PFSK-1 (cell line): ENCODE results near the gene DLGAP4.

ENCODE experiments used
- FOXP2 ChIP-seq: optimal IDR thresholded peaks from 2 replicates; pipeline ENCODE3; 2011; ENCODE audit warnings: borderline replicate concordance, control low read depth, inconsistent platforms; ENCODE audit not compliant: insufficient read depth; ENCODE audit errors: extremely low read length, extremely low read depth
- POLR2AphosphoS5 ChIP-seq: IDR thresholded peaks from 2 replicates; pipeline ENCODE4 v1.6.1; 2012; ENCODE audit warnings: low read depth, mild to moderate bottlenecking, control low read depth, low read length, moderate library complexity
- SIN3A ChIP-seq: IDR thresholded peaks from 2 replicates; pipeline ENCODE4 v1.6.1; 2012; ENCODE audit warnings: mild to moderate bottlenecking, low read length, moderate library complexity, borderline replicate concordance; ENCODE audit not compliant: insufficient read depth
- TAF1 ChIP-seq: IDR thresholded peaks from 2 replicates; pipeline ENCODE4 v1.6.1; 2012; ENCODE audit warnings: low read length, control low read depth, borderline replicate concordance; ENCODE audit not compliant: insufficient read depth
- TF ChIP-seq, protein P1 (sequence below), 2 experiments: IDR thresholded peaks; 2 replicates each; pipeline versions ENCODE4 v1.6.1 to v1.8.0; 2011 to 2012; ENCODE audit warnings: low read depth in 2 of 2, low read length in 2 of 2, control low read depth in 1 of 2, inconsistent platforms in 1 of 2, mild to moderate bottlenecking in 1 of 2, moderate library complexity in 1 of 2; ENCODE audit not compliant: insufficient read depth in 1 of 2

DNA sequence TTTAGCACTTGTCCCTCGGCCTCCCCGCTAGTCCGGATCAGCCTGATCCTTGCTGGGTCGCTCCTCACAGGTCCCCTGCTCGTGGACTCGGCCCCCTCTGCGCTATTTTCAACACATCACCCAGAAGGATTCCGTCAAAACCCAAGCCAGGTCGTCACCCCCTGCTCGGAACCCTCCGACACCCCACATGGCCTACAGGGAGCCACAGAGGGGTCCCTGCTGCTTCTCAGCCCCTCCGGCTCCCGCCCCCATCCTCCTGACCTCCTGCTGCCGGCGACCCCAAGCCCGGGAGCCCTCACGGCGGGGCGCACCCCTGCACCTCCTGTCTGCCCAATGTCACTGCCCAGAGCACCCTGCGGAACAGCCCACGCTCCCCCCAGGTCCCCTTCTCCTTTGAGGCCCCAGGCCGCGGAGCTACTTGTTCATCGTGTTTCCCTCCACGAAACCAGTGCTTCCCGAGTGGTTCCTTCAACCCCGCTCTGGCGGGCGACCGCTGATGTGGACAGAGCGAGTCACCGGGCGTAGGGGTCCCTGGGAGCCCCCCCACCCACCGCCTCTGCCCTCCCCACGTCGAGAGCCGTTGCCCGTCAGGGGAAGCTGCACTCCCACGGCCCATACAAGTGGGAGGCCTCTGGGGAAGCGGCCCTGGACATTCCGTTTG, 234.5 kb downstream of the DLGAP4 start:
- no peak for TF ChIP-seq POLR2AphosphoS5
- TF ChIP-seq SIN3A = no peak
- TF ChIP-seq, protein P1, sequence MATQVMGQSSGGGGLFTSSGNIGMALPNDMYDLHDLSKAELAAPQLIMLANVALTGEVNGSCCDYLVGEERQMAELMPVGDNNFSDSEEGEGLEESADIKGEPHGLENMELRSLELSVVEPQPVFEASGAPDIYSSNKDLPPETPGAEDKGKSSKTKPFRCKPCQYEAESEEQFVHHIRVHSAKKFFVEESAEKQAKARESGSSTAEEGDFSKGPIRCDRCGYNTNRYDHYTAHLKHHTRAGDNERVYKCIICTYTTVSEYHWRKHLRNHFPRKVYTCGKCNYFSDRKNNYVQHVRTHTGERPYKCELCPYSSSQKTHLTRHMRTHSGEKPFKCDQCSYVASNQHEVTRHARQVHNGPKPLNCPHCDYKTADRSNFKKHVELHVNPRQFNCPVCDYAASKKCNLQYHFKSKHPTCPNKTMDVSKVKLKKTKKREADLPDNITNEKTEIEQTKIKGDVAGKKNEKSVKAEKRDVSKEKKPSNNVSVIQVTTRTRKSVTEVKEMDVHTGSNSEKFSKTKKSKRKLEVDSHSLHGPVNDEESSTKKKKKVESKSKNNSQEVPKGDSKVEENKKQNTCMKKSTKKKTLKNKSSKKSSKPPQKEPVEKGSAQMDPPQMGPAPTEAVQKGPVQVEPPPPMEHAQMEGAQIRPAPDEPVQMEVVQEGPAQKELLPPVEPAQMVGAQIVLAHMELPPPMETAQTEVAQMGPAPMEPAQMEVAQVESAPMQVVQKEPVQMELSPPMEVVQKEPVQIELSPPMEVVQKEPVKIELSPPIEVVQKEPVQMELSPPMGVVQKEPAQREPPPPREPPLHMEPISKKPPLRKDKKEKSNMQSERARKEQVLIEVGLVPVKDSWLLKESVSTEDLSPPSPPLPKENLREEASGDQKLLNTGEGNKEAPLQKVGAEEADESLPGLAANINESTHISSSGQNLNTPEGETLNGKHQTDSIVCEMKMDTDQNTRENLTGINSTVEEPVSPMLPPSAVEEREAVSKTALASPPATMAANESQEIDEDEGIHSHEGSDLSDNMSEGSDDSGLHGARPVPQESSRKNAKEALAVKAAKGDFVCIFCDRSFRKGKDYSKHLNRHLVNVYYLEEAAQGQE (IDR thresholded peaks at IDR 0.05; ENCODE audit: insufficient read depth in 1 of 2, low read depth in 2 of 2, low read length in 2 of 2) = no peak
- TF ChIP-seq TAF1 = no peak
- TF ChIP-seq FOXP2 = no peak
